ENCODE data around the gene ECHDC3. TPM values are rescaled to one million over a fixed set of nuclear protein-coding genes. Genes with fewer than 3 reads are reported as not detected.

ECHDC3 gene
- total RNA-seq, 1 experiment from 2014 or later: 8.9 TPM

- Histone ChIP-seq H3K4me3 (ENCODE audit: low read depth, low read length, poor library complexity, severe bottlenecking) (no peak overlapping the region), H3K36me3 (ENCODE audit: insufficient read depth, low read length, poor library complexity, severe bottlenecking) (no peaks in the 10 kb centered on the region), H3K27me3 (replicated peaks; ENCODE audit: insufficient read depth, low read depth, low read length, poor library complexity) (no peaks in the 10 kb centered on the region), H3K27ac (ENCODE audit: low read depth, low read length, poor library complexity, severe bottlenecking) (no peak overlapping the region), H3K4me1 (ENCODE audit: insufficient read depth, low read length, poor library complexity, severe bottlenecking) (no peaks in the 10 kb centered on the region), H3K9me3 (ENCODE audit: low read depth, low read length, poor library complexity, severe bottlenecking) (no peaks in the 10 kb centered on the region)
- no peak for TF ChIP-seq CTCF (conservative IDR thresholded peaks at IDR 0.05; ENCODE audit: low read depth, low read length)
- no peak for TF ChIP-seq EZH2 (IDR thresholded peaks at IDR 0.05; ENCODE audit: borderline replicate concordance, low read depth, low read length, poor library complexity, severe bottlenecking)
- ChIA-PET CTCF (no interaction called here), POLR2A (ENCODE audit: low non-redundant PET) (no interaction called here)
- no peak for DNase-seq (ENCODE audit: low spot score)
- intact Hi-C loops (cut with micrococcal nuclease; ENCODE audit: unreplicated experiment): loop anchor here (10.0 kb wide), 1 partner anchor 106 kb away; the partner anchor contains the start of gene USP6NL
- no TSS peak for BruUV-seq (replicated peaks)
These were observed 21.9 kb upstream of the ECHDC3 start for GRCh38 chr10:11720260-11720741.

GRCh38 chr10:11721806-11722205 lies 20.4 kb upstream of the ECHDC3 start:
- Histone ChIP-seq H3K9me3 (ENCODE audit: low read depth, low read length, poor library complexity, severe bottlenecking) (no peaks in the 10 kb centered on the region), H3K27ac (ENCODE audit: low read depth, low read length, poor library complexity, severe bottlenecking) (no peak overlapping the region), H3K4me1 (ENCODE audit: insufficient read depth, low read length, poor library complexity, severe bottlenecking) (no peaks in the 10 kb centered on the region), H3K4me3 (ENCODE audit: low read depth, low read length, poor library complexity, severe bottlenecking) (no peak overlapping the region), H3K36me3 (ENCODE audit: insufficient read depth, low read length, poor library complexity, severe bottlenecking) (no peaks in the 10 kb centered on the region), H3K27me3 (replicated peaks; ENCODE audit: insufficient read depth, low read depth, low read length, poor library complexity) (no peaks in the 10 kb centered on the region)
- ChIA-PET CTCF (no interaction called here), POLR2A (ENCODE audit: low non-redundant PET) (no interaction called here)
- intact Hi-C loops (cut with micrococcal nuclease; ENCODE audit: unreplicated experiment): loop anchor here (10.0 kb wide), 1 partner anchor 107 kb away; the partner anchor contains the start of gene USP6NL
- BruUV-seq (replicated peaks): no TSS peak
- no peak for DNase-seq (ENCODE audit: low spot score)
- no peak for TF ChIP-seq EZH2 (IDR thresholded peaks at IDR 0.05; ENCODE audit: borderline replicate concordance, low read depth, low read length, poor library complexity, severe bottlenecking)

GRCh38 chr10:11723359-11723758 lies 18.8 kb upstream of the ECHDC3 start:
- Histone ChIP-seq H3K4me3 (ENCODE audit: low read depth, low read length, poor library complexity, severe bottlenecking) (no peak overlapping the region), H3K9me3 (ENCODE audit: low read depth, low read length, poor library complexity, severe bottlenecking) (no peaks in the 10 kb centered on the region), H3K27ac (ENCODE audit: low read depth, low read length, poor library complexity, severe bottlenecking) (no peak overlapping the region), H3K36me3 (ENCODE audit: insufficient read depth, low read length, poor library complexity, severe bottlenecking) (no peaks in the 10 kb centered on the region), H3K4me1 (ENCODE audit: insufficient read depth, low read length, poor library complexity, severe bottlenecking) (no peaks in the 10 kb centered on the region), H3K27me3 (replicated peaks; ENCODE audit: insufficient read depth, low read depth, low read length, poor library complexity) (no peaks in the 10 kb centered on the region)
- intact Hi-C loops (cut with micrococcal nuclease; ENCODE audit: unreplicated experiment): loop anchor here (10.0 kb wide), 1 partner anchor 109 kb away; the partner anchor contains the start of gene USP6NL
- no TSS peak for BruUV-seq (replicated peaks)
- no peak for DNase-seq (ENCODE audit: low spot score)
- ChIA-PET CTCF (no interaction called here), POLR2A (ENCODE audit: low non-redundant PET) (no interaction called here)
- TF ChIP-seq CTCF (conservative IDR thresholded peaks at IDR 0.05; ENCODE audit: low read depth, low read length): no peak
- no peak for TF ChIP-seq EZH2 (IDR thresholded peaks at IDR 0.05; ENCODE audit: borderline replicate concordance, low read depth, low read length, poor library complexity, severe bottlenecking)
